ENCODE measurements around the gene BTF3. TPM values are rescaled to one million over a fixed set of nuclear protein-coding genes. Genes with fewer than 3 reads are reported as not detected.
A peak's percentile ranks its signal among the peaks of the same experiment; 100 is the strongest.
"Not testable (repeated sequence)": the region's sequence is repeated elsewhere in the genome, so short reads cannot be mapped to it uniquely, and the experiment has no call there.

The BTF3 gene
- 1,000 to 10,000 TPM; 1,057 to 1,103 (median 1,059) TPM for polyA plus RNA-seq (ENCODE audit: insufficient read length in 3 of 3)

- DNase-seq (ENCODE audit: low read depth in 3 of 3, low spot score in 2 of 3) = peak; percentile 94 to 96 (median 94)
These were observed at the start of gene BTF3 for GRCh38 chr5:73498057-73498992. TSS of gene BTF3 (plus strand) at chr5:73498442. CDS start at chr5:73498668, 226 bp downstream.

- DNase-seq (ENCODE audit: low read depth in 3 of 3, low spot score in 2 of 3) = peak in 1 of 3 donors; percentile 88
These were observed 49.6 kb upstream of the BTF3 start, which contains the start of gene FOXD1 for GRCh38 chr5:73448463-73449136. TSS of gene FOXD1 (minus strand) at chr5:73448777. CDS start at chr5:73448362, 415 bp downstream.

DNA sequence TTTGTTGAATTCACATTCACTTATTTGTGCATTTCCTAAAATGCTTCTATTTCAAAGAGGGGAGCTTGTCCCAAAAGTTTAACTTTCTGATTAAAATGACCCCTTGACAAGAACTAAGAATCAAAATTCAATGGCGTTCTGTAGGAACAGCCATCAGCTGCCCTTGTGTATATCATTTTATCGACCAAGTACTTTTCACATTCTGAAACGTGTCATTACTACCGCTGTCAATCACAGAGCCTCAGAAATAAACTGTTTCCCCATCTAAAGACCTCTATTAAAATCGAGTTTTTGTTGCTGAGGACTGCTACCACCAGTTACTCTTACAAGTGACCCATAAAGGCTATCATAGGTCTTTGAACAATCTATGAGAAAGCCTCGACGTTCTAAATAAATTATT lies 48.1 kb upstream of the BTF3 start:
- no peak for DNase-seq (ENCODE audit: low read depth in 3 of 3, low spot score in 2 of 3)

DNA sequence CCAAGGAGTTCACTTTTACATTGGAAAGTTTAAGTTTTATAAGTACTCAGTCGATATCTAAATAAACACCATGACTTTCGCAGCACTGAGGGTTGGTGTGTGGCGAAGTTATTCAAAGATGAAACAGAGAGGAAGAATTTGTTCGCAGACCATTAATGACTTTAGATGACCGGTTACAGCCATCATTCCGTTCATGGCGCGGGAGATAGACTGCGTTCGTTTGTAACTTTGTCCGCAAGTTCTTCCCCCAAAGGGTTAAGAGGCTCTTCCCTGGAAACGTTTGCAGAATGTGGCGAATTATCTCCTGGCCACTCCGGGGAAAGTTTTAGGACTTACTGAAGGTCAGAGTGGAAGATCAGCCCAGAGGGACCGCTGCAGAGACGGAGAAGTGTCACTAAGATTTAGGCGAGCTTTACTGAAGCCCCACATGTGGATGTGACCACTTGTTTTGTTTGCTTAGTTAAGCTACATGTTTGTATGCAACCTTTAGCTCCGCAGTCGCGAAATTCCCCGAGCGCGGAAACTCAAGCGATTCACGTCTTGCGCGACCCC lies 47.5 kb upstream of the BTF3 start:
- DNase-seq (ENCODE audit: low read depth in 3 of 3, low spot score in 2 of 3) = no peak

- DNase-seq (ENCODE audit: low read depth in 3 of 3, low spot score in 2 of 3) = no peak
These were observed 46.8 kb upstream of the BTF3 start for GRCh38 chr5:73451224-73452130.

DNA sequence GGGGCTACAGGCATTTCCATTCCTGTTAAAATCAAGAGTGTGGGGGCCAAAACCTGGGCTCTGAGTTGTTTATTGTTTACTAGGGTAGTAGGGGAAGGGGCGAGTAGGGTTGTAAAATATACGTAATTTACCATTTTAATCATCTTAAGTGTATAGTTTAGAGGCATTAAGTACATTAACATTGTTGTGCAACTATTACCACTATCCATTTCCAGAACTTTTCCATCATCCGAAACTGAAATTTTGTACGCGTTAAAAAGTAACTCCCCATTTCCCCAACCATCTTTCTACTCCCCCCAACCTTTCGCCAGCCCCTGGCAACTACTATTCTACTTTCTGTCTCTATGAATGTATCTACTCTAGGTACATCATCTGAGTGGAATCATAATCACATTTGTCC lies 46.0 kb upstream of the BTF3 start:
- no peak for DNase-seq (ENCODE audit: low read depth in 3 of 3, low spot score in 2 of 3)

DNA sequence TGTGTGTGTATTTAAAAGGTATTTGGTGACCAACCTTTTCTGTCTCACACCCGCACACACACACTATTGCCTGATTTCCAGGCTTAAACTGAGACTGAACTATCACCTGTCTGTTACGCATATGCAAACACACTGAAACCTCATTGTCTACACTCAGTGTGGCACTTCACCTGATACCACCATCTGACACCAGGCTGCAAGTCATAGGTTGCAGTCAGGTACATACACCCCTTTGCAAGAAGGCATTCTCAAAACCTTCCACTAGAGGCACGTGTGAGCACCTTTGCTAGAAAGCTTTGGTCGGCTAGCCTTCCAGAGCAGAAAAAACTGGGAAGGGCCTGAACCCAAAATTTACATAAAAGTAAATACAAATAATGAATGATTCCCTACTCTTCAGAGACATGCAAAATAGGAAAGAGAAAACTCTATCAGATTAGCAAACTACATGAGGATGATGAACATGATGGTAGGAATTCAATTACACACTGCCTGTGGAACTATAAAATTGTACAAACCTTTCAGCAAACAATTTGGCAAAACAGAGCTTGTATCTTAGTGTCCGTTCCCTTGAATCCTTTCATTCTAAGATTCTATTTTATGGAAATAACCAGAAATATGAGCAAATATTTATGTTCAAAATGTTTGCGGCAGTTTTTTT lies 43.7 kb upstream of the BTF3 start:
- DNase-seq (ENCODE audit: low read depth in 3 of 3, low spot score in 2 of 3) = no peak

DNA sequence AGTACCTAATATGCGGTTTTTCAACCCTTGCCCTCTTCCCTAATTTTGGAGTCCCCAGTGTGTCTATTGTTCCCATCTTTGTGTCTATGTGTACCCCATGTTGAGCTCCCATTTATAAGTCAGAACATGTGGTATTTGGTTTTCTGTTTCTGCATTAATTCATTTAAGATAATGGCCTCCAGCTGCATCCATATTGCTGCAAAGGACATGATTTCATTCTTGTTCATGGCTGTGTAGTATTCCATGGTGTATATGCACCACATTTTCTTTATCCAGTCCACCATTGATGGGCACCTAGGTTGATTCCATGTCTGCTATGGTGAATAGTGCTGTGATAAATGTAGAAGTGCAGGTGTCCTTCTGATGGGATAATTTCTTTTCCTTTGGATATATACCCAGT lies 41.8 kb upstream of the BTF3 start:
- DNase-seq (ENCODE audit: low read depth in 3 of 3, low spot score in 2 of 3) = not testable (repeated sequence)

DNA sequence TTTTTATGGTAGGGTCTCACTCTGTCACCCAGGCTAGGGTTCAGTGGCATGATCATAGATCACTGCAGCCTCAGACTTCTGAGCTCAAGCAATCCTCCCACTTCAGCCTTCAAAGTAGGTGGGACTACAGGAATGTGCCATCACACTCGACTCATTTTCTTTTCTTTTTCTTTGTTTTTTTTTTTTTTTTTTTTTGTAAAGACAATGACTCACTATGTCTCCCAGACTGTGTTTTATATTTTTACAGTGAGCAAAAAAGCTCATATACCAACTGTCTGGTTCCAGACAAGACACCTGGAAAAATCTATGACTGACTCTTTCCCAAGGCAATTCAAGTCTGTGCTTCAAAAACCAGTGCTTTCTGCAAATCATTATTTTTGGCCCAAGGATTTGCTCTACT lies 38.9 kb upstream of the BTF3 start:
- DNase-seq (ENCODE audit: low read depth in 3 of 3, low spot score in 2 of 3) = no peak

DNA sequence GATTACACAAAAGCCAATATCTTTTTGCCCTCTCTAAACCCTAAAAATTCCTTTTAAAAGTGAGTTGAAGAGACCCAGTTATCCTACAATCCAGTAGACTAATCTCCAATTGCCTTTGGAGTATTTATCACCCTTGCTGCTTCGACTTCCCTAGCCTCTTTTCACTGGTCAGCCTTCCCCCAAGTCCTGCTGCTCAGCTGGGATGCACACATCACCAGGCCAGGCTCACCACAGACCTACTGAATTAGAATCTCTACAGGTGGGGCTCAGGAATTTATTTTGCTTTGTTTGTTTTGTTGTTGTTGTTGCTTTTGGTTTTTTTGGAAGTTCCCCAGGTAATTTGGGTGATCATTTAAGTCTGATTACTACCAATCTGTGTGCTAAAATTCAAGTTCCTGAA lies 38.1 kb upstream of the BTF3 start:
- DNase-seq (ENCODE audit: low read depth in 3 of 3, low spot score in 2 of 3) = no peak

GRCh38 chr5:73464016-73464745 lies 34.1 kb upstream of the BTF3 start:
- DNase-seq (ENCODE audit: low read depth in 3 of 3, low spot score in 2 of 3) = peak in 1 of 3 donors; percentile 16

DNA sequence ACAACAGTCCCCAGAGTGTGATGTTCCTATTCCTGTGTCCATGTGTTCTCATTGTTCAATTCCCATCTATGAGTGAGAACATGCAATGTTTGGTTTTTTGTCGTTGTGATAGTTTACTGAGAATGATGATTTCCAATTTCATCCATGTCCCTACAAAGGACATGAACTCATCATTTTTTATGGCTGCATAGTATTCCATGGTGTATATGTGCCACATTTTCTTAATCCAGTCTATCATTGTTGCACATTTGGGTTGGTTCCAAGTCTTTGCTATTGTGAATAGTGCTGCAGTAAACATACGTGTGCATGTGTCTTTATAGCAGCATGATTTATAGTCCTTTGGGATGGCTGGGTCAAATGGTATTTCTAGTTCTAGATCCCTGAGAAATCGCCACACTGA lies 29.6 kb upstream of the BTF3 start:
- not testable (repeated sequence) for DNase-seq (ENCODE audit: low read depth in 3 of 3, low spot score in 2 of 3)

- no peak for DNase-seq (ENCODE audit: low read depth in 3 of 3, low spot score in 2 of 3)
These were observed 28.4 kb upstream of the BTF3 start for GRCh38 chr5:73469878-73470277.

DNA sequence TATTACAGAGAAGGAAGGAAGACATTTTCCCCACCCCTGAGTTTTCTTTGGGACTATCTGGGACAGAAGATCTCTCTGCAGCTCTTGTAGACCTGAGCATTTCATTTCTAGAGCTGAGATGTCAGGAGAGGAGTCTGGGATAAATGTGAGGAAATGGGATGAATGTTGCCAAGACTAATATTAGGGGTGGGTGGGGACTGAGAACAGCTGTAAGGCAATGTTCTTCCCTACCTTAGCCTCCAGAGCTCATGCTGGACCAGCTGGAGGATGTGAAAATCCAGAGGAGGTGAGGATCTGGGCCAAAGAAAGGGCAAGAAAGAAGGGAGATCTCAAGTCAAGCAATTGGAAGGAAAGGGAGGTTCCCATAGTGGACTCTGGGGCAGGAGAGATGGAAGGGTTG lies 26.6 kb upstream of the BTF3 start:
- DNase-seq (ENCODE audit: low read depth in 3 of 3, low spot score in 2 of 3) = no peak

DNA sequence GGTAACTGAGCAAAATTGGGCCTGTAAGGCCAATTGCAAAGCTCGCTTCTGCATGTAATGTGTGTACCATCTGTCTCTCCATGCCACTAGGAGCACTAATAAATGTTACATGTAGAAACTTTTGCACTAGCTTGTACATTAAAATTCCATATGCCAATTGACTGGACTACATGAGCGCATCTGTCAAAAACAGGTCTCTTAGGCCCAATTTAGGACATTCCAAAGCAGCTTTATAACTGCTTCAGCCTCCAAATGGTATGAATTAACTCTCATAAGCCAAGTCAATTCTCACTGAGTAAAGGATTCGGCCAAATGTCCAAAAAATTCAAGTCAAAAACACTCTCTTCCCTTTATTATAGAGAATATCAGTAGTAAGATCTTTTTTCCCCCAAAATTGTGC lies 26.1 kb upstream of the BTF3 start:
- no peak for DNase-seq (ENCODE audit: low read depth in 3 of 3, low spot score in 2 of 3)

DNA sequence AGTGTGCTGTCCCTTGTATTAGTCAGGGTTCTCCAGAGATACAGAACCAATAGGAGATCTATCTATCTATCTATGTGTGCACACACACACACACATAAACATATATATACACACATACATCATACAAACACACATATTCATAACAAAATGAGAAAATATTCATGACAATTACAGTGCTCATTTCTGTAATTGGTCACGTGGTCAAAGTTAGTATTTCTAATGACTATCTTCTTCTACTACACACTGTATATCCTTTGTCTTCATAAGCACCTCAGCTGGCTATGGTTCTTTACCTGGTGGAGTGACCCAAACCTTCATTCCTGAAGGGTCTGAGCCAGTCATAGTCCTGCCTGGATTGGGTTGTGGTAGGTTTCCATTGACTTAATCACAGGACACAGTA lies 17.7 kb upstream of the BTF3 start:
- no peak for DNase-seq (ENCODE audit: low read depth in 3 of 3, low spot score in 2 of 3)

GRCh38 chr5:73482383-73483136 lies 15.7 kb upstream of the BTF3 start:
- no peak for DNase-seq (ENCODE audit: low read depth in 3 of 3, low spot score in 2 of 3)

GRCh38 chr5:73483676-73484075 lies 14.6 kb upstream of the BTF3 start:
- no peak for DNase-seq (ENCODE audit: low read depth in 3 of 3, low spot score in 2 of 3)

Measured in right renal cortex interstitium (tissue), 3 donors.